Fibroblast of pulmonary artery (primary cell): ENCODE results near the gene NLRC5.
"Not testable (repeated sequence)": the region's sequence is repeated elsewhere in the genome, so short reads cannot be mapped to it uniquely, and the experiment has no call there.

ENCODE experiments used
- DNase-seq: peaks from one replicate; pipeline ENCODE4 v3.0.0-alpha.2; 2010; ENCODE audit warnings: low read depth
- H3K4me3 ChIP-seq: replicated peaks from 2 replicates; pipeline ENCODE4 v1.5.1; 2011; ENCODE audit warnings: low read depth, mild to moderate bottlenecking, control low read depth, low read length, moderate library complexity
- CTCF ChIP-seq: IDR thresholded peaks from 2 replicates; pipeline ENCODE4 v1.5.1; 2011; ENCODE audit warnings: mild to moderate bottlenecking, control low read depth, low read length, inconsistent platforms; ENCODE audit errors: missing control alignments

NLRC5 gene

GRCh38 chr16:57107321-57107922 is 118.1 kb downstream of the NLRC5 start:
- no peak overlapping the region for H3K4me3 ChIP-seq
- DNase-seq, result no peak
- TF ChIP-seq CTCF, result no peak

GRCh38 chr16:57108432-57108831 is 119.1 kb downstream of the NLRC5 start:
- TF ChIP-seq CTCF, result no peak
- H3K4me3 ChIP-seq, result no peak overlapping the region
- no peak for DNase-seq

- DNase-seq, H3K4me3 ChIP-seq: not testable (repeated sequence)
Observed at GRCh38 chr16:57109259-57110105, 120.1 kb downstream of the NLRC5 start.

- no peak for TF ChIP-seq CTCF
Observed at GRCh38 chr16:57110937-57111336, 121.6 kb downstream of the NLRC5 start.

GRCh38 chr16:57111420-57111819 is 122.1 kb downstream of the NLRC5 start:
- TF ChIP-seq CTCF, result no peak
- no peak overlapping the region for H3K4me3 ChIP-seq
- no peak for DNase-seq

More at GRCh38 chr16:57110937-57111336, 121.6 kb downstream of the NLRC5 start:
- DNase-seq, result no peak
- no peak overlapping the region for H3K4me3 ChIP-seq

- H3K4me3 ChIP-seq, result no peak overlapping the region
- no peak for TF ChIP-seq CTCF
Observed at GRCh38 chr16:57112403-57113041, 123.2 kb downstream of the NLRC5 start.

GRCh38 chr16:57113042-57113453 is 123.7 kb downstream of the NLRC5 start:
- DNase-seq, result peak; percentile 36
- H3K4me3 ChIP-seq, result no peak overlapping the region
- TF ChIP-seq CTCF, result no peak

More at GRCh38 chr16:57112403-57113041, 123.2 kb downstream of the NLRC5 start:
- DNase-seq, result no peak
